Thyroid gland (tissue), 4 donors: Measurements from ENCODE around the gene PSENEN.

Source experiments
- CTCF ChIP-seq, 6 experiments: fragments of 200-600 bp in 3 of 6; fragments of 450-650 bp in 3 of 6; sonication (generic) in 3 of 6; IDR thresholded peaks; one replicate each; pipeline ENCODE4 v1.5.1; 2016 to 2019; ENCODE audit warnings: antibody characterized with exemption in 6 of 6, mild to moderate bottlenecking in 2 of 6, inconsistent platforms in 1 of 6, moderate library complexity in 1 of 6
- POLR2A ChIP-seq, 2 donors: fragments of 450-650 bp; IDR thresholded peaks; one replicate each; pipeline ENCODE4 v1.6.1; 2017; ENCODE audit warnings: antibody characterized with exemption in 2 of 2, mild to moderate bottlenecking in 2 of 2, moderate library complexity in 1 of 2

GRCh38 chr19:35702223-35703012, 43.0 kb upstream of the PSENEN start:
- peak in 1 of 2 donors; percentile 45 for TF ChIP-seq POLR2A (IDR thresholded peaks at IDR 0.05)
- peak in 1 of 6 experiments; percentile 20 for TF ChIP-seq CTCF (IDR thresholded peaks at IDR 0.05)
